ENCODE results near the gene SIK3. TPM values are rescaled to one million over a fixed set of nuclear protein-coding genes. Genes with fewer than 3 reads are reported as not detected.
A peak's percentile ranks its signal among the peaks of the same experiment; 100 is the strongest.

SIK3 gene
- total RNA-seq, 2 donors from 2014 or later: 26.7 to 28.0 TPM

- no peak for DNase-seq
- TF ChIP-seq CTCF (IDR thresholded peaks at IDR 0.05): no peak
- Histone ChIP-seq H3K27ac (no peak overlapping the region), H3K9me3 (no peaks in the 10 kb centered on the region), H3K4me3 (no peak overlapping the region), H3K27me3 (no peaks in the 10 kb centered on the region), H3K9ac (ENCODE audit: low read depth in 2 of 2, low read length in 2 of 2) (no peak overlapping the region), H3K36me3 (no peaks in the 10 kb centered on the region), H3K4me1 (no peaks in the 10 kb centered on the region)
- intact Hi-C loops (cut with DNase I): no loop called here
These were observed 163.1 kb downstream of the SIK3 start for GRCh38 chr11:116935089-116935488.

GRCh38 chr11:116933961-116934360, 164.3 kb downstream of the SIK3 start:
- Histone ChIP-seq H3K4me3 (no peak overlapping the region), H3K9ac (ENCODE audit: low read depth in 2 of 2, low read length in 2 of 2) (no peak overlapping the region), H3K36me3 (no peaks in the 10 kb centered on the region), H3K27me3 (no peaks in the 10 kb centered on the region), H3K4me1 (no peaks in the 10 kb centered on the region), H3K27ac (no peak overlapping the region), H3K9me3 (no peaks in the 10 kb centered on the region)
- intact Hi-C loops (cut with DNase I): no loop called here
- TF ChIP-seq CTCF (IDR thresholded peaks at IDR 0.05): no peak
- no peak for DNase-seq

- Histone ChIP-seq H3K9me3 (no peaks in the 10 kb centered on the region), H3K36me3 (no peaks in the 10 kb centered on the region), H3K27ac (no peak overlapping the region), H3K9ac (ENCODE audit: low read depth in 2 of 2, low read length in 2 of 2) (no peak overlapping the region), H3K27me3 (no peaks in the 10 kb centered on the region), H3K4me3 (no peak overlapping the region), H3K4me1 (no peaks in the 10 kb centered on the region)
- no peak for DNase-seq
- TF ChIP-seq CTCF (IDR thresholded peaks at IDR 0.05): no peak
- intact Hi-C loops (cut with DNase I): no loop called here
These were observed 166.0 kb downstream of the SIK3 start for GRCh38 chr11:116932181-116932580.

- H3K36me3 ChIP-seq: no peaks in the 10 kb centered on the region
- H3K9me3 ChIP-seq: no peaks in the 10 kb centered on the region
- H3K9ac ChIP-seq (ENCODE audit: low read depth in 2 of 2, low read length in 2 of 2): no peak overlapping the region
- intact Hi-C loops (cut with DNase I): no loop called here
- H3K4me1 ChIP-seq: no peaks in the 10 kb centered on the region
- no peak for TF ChIP-seq CTCF (IDR thresholded peaks at IDR 0.05)
- no peaks in the 10 kb centered on the region for H3K27me3 ChIP-seq
- DNase-seq: no peak
- peak overlapping the region; percentile 34 for H3K27ac ChIP-seq
- no peak overlapping the region for H3K4me3 ChIP-seq
These were observed 166.8 kb downstream of the SIK3 start for GRCh38 chr11:116931206-116931953.

- TF ChIP-seq CTCF (IDR thresholded peaks at IDR 0.05): no peak
- Histone ChIP-seq H3K9me3 (no peaks in the 10 kb centered on the region), H3K36me3 (no peaks in the 10 kb centered on the region), H3K4me1 (no peaks in the 10 kb centered on the region), H3K4me3 (no peak overlapping the region), H3K27ac (peak overlapping the region; percentile 12), H3K9ac (ENCODE audit: low read depth in 2 of 2, low read length in 2 of 2) (no peak overlapping the region), H3K27me3 (no peaks in the 10 kb centered on the region)
- DNase-seq: no peak
- intact Hi-C loops (cut with DNase I): no loop called here
These were observed 167.6 kb downstream of the SIK3 start for GRCh38 chr11:116930586-116930985.
